Chondrocyte (in vitro differentiated cells): Measurements from ENCODE around the gene AQP12B. TPM values are rescaled to one million over a fixed set of nuclear protein-coding genes. Genes with fewer than 3 reads are reported as not detected.

Experiments
- DNase-seq: peaks from one replicate; pipeline ENCODE4 v3.0.0; 2021; ENCODE audit warnings: mixed read lengths, low spot score
- H3K27ac Mint-ChIP-seq: one replicate; pipeline ENCODE4 v1.8.0; 2021; ENCODE audit warnings: mild to moderate bottlenecking, moderate library complexity, mixed read lengths; ENCODE audit not compliant: unreplicated experiment
- H3K27me3 Mint-ChIP-seq: 2 replicates; pipeline ENCODE4 v1.8.0; 2021; ENCODE audit warnings: low read depth, mixed read lengths
- H3K36me3 Mint-ChIP-seq: 2 replicates; pipeline ENCODE4 v1.8.0; 2021; ENCODE audit warnings: low read depth, mixed read lengths
- H3K4me1 Mint-ChIP-seq: 2 replicates; pipeline ENCODE4 v1.8.0; 2021; ENCODE audit warnings: low read depth, mild to moderate bottlenecking, mixed read lengths
- H3K4me3 Mint-ChIP-seq: one replicate; pipeline ENCODE4 v1.8.0; 2021; ENCODE audit warnings: mild to moderate bottlenecking, moderate library complexity, mixed read lengths; ENCODE audit not compliant: unreplicated experiment
- H3K9me3 Mint-ChIP-seq: 2 replicates; pipeline ENCODE4 v1.8.0; 2021; ENCODE audit warnings: low read depth, mixed read lengths
- CTCF ChIP-seq: fragments of 200-600 bp; sonication (generic); IDR thresholded peaks from 2 replicates; pipeline ENCODE4 v1.5.0; 2021; ENCODE audit warnings: antibody characterized with exemption, mild to moderate bottlenecking, moderate library complexity
- total RNA-seq: library from RNA; stranded (reverse); gene quantifications from 3 replicates; pipeline ENCODE4 v1.2.1, GENCODE V29; 2021

The AQP12B gene
- total RNA-seq, 1 donor from 2014 or later = not detected

- Mint-ChIP-seq H3K4me3 (no peak overlapping the region), H3K4me1 (no peaks in the 10 kb centered on the region), H3K9me3 (no peaks in the 10 kb centered on the region), H3K36me3 (peaks cover 3% of the 10 kb centered on the region), H3K27me3 (peaks cover 43% of the 10 kb centered on the region), H3K27ac (no peak overlapping the region)
- no peak for DNase-seq
- no peak for TF ChIP-seq CTCF
Observed at GRCh38 chr2:240708457-240708856, 25.8 kb upstream of the AQP12B start.

DNA sequence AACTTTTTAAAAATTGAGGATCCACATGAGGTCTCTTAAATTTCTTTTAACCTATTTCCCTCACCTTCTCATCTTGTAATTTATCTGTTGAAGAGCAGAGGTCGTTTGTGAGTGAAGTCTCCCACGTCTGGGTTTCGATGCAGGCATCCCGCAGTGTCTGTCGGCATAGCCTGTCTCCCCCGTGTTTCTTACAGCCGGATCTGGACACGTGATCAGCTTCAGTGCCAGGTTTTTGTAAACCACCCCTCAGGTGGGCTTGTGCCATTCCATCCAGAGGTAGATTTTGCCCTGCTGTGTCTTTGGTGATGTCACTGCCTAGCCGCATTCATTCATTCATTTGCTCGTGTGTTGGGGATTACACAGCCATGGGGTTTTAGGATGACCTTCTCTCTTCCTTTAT lies 25.1 kb upstream of the AQP12B start:
- Mint-ChIP-seq H3K4me1 (no peaks in the 10 kb centered on the region), H3K27me3 (peaks cover 49% of the 10 kb centered on the region), H3K4me3 (no peak overlapping the region), H3K9me3 (no peaks in the 10 kb centered on the region), H3K36me3 (peaks cover 3% of the 10 kb centered on the region), H3K27ac (no peak overlapping the region)
- DNase-seq = no peak
- TF ChIP-seq CTCF = no peak

- H3K36me3 Mint-ChIP-seq = peaks cover 3% of the 10 kb centered on the region
- TF ChIP-seq CTCF = no peak
- H3K4me3 Mint-ChIP-seq = no peak overlapping the region
- DNase-seq = peak; percentile 56
- no peak overlapping the region for H3K27ac Mint-ChIP-seq
- no peaks in the 10 kb centered on the region for H3K4me1 Mint-ChIP-seq
- peaks cover 54% of the 10 kb centered on the region for H3K27me3 Mint-ChIP-seq
- H3K9me3 Mint-ChIP-seq = no peaks in the 10 kb centered on the region
Observed at GRCh38 chr2:240707043-240707756, 24.5 kb upstream of the AQP12B start.

DNA sequence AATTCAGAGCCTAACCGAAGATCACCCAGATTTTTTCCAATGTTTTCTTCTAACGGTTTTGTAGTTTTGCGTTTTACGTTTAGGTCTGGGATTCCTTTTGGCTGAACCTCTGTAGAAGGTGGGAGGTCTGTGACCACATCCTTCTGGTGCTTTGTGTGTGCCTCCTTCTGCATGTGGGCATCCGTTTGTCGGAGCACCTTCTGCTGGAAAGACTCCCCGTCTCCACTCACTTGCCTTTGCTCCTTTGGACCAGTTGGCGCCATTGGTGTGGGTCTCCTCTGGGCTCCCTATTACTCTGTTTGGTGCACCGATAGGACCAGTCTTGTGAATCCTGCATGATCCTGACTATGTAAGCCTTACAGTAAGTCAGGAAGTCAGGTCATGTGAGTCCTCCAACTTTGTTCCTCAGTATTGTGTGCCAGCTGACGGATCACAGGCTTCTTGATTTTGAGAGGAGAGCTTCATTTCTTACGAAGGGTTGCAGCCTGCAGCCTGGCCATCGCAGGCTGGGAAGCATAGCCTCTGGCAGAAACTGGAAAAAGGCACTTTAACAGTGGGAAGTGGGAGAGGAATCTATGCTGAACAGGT lies 22.6 kb upstream of the AQP12B start:
- no peak overlapping the region for H3K4me3 Mint-ChIP-seq
- no peak for TF ChIP-seq CTCF
- no peaks in the 10 kb centered on the region for H3K9me3 Mint-ChIP-seq
- peaks cover 51% of the 10 kb centered on the region for H3K27me3 Mint-ChIP-seq
- H3K36me3 Mint-ChIP-seq = peaks cover 1% of the 10 kb centered on the region
- peak; percentile 56 for DNase-seq
- no peaks in the 10 kb centered on the region for H3K4me1 Mint-ChIP-seq
- no peak overlapping the region for H3K27ac Mint-ChIP-seq

DNA sequence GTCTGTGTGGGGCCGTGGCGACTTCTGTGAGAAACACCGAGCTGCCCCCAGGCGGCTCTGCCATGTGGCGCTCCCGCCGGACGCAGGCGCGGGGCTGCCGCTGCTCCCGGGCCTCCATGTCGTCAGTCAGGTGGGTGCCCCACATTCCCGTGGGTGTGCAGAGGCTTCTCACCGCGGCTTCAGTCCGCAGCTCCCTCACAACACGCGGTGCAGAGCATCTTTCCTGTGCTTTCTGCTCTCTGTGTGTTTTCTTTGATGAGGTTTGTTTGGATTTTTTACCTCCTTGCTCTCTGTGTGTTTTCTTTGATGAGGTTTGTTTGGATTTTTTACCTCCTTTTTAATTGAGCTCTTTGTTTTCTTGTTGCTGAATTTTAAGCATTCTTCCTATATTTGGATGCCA lies 22.0 kb upstream of the AQP12B start:
- peak; percentile 87 for DNase-seq
- TF ChIP-seq CTCF = no peak
- Mint-ChIP-seq H3K4me3 (no peak overlapping the region), H3K27me3 (peaks cover 48% of the 10 kb centered on the region), H3K36me3 (peaks cover 1% of the 10 kb centered on the region), H3K4me1 (no peaks in the 10 kb centered on the region), H3K9me3 (no peaks in the 10 kb centered on the region), H3K27ac (no peak overlapping the region)
